Uterus (tissue), 2 donors: ENCODE results near the gene RHOBTB1.

Experiments used
- POLR2A ChIP-seq, 2 donors: fragments of 450-650 bp; IDR thresholded peaks; one replicate each; pipeline ENCODE4 v1.6.1; 2016; ENCODE audit warnings: antibody characterized with exemption in 2 of 2, mild to moderate bottlenecking in 1 of 2, moderate library complexity in 1 of 2
- TF ChIP-seq, protein P1 (sequence below), 4 experiments: fragments of 200-600 bp in 2 of 4; fragments of 450-650 bp in 2 of 4; sonication (generic) in 2 of 4; IDR thresholded peaks; one replicate each; pipeline ENCODE4 v1.5.1; 2016 to 2019; ENCODE audit warnings: antibody characterized with exemption in 4 of 4, mild to moderate bottlenecking in 2 of 4, moderate library complexity in 1 of 4

DNA sequence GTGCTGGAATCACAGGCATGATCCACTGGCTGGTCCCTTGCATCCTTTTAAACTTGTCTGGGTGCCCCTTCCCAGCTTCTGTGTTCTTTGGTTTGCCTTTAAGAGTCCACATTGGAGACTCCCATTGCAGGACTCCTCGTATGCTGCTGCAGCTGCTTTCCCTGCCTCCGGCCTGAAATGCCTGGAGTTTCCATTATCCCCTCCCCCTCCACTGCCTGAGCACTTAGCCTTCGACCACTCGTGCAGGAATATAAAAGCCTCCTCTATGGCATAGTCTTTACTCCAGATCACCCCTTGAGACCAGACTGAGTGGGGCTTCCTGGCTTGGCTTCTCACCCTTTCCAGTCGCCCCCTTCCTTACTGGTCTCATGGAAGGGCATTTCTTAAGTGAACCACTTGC, 80.2 kb downstream of the RHOBTB1 start:
- TF ChIP-seq, protein P1, sequence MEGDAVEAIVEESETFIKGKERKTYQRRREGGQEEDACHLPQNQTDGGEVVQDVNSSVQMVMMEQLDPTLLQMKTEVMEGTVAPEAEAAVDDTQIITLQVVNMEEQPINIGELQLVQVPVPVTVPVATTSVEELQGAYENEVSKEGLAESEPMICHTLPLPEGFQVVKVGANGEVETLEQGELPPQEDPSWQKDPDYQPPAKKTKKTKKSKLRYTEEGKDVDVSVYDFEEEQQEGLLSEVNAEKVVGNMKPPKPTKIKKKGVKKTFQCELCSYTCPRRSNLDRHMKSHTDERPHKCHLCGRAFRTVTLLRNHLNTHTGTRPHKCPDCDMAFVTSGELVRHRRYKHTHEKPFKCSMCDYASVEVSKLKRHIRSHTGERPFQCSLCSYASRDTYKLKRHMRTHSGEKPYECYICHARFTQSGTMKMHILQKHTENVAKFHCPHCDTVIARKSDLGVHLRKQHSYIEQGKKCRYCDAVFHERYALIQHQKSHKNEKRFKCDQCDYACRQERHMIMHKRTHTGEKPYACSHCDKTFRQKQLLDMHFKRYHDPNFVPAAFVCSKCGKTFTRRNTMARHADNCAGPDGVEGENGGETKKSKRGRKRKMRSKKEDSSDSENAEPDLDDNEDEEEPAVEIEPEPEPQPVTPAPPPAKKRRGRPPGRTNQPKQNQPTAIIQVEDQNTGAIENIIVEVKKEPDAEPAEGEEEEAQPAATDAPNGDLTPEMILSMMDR (IDR thresholded peaks at IDR 0.05) = no peak
- TF ChIP-seq POLR2A (IDR thresholded peaks at IDR 0.05) = no peak
